NT2/D1 (cell line): ENCODE data around the gene ACCSL.

Experiments used
- SUZ12 ChIP-seq: IDR thresholded peaks from 2 replicates; pipeline ENCODE4 v1.6.1; 2011; ENCODE audit not compliant: insufficient read length, insufficient read depth; ENCODE audit errors: extremely low read depth
- YY1 ChIP-seq: IDR thresholded peaks from 2 replicates; pipeline ENCODE4 v1.6.1; 2011; ENCODE audit not compliant: insufficient read length, insufficient read depth

GRCh38 chr11:44000731-44001130 lies 47.0 kb upstream of the ACCSL start:
- TF ChIP-seq SUZ12 = no peak
- no peak for TF ChIP-seq YY1
